Measurements from ENCODE around the gene ADD2.

DNA sequence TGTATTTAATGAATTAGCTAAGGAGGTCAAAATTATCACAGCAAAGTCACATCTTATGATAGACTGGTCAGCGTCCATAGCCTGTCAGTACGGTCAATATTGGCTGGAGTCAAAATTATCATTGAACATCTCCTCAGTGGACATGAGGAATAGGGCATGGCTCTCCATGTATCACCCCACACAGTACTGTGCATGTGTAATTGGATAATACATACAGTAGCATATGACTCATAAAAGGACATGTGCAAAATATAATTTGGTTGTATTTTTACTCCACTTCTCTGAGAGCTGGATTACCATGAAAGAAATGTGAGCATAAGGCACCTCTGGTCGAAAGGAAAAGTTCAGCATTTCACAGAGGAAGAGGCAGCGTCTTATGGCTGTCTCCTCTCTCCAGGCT is 24.9 kb downstream of the ADD2 start:
- TF ChIP-seq, protein P1, sequence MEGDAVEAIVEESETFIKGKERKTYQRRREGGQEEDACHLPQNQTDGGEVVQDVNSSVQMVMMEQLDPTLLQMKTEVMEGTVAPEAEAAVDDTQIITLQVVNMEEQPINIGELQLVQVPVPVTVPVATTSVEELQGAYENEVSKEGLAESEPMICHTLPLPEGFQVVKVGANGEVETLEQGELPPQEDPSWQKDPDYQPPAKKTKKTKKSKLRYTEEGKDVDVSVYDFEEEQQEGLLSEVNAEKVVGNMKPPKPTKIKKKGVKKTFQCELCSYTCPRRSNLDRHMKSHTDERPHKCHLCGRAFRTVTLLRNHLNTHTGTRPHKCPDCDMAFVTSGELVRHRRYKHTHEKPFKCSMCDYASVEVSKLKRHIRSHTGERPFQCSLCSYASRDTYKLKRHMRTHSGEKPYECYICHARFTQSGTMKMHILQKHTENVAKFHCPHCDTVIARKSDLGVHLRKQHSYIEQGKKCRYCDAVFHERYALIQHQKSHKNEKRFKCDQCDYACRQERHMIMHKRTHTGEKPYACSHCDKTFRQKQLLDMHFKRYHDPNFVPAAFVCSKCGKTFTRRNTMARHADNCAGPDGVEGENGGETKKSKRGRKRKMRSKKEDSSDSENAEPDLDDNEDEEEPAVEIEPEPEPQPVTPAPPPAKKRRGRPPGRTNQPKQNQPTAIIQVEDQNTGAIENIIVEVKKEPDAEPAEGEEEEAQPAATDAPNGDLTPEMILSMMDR (IDR thresholded peaks at IDR 0.05; ENCODE audit: insufficient read depth, low read depth, low read length): no peak
- no peak for TF ChIP-seq EZH2 (IDR thresholded peaks at IDR 0.05; ENCODE audit: insufficient read depth, low read length)
